B cell (primary cell): Measurements from ENCODE around the gene ARHGAP26. TPM values are rescaled to one million over a fixed set of nuclear protein-coding genes. Genes with fewer than 3 reads are reported as not detected.
"Not testable (repeated sequence)": the region's sequence is repeated elsewhere in the genome, so short reads cannot be mapped to it uniquely, and the experiment has no call there.

Source experiments
- ATAC-seq: fragments of 200-7000 bp; cut with Tn5 transposase; one replicate; pipeline ENCODE4 v1.10.0; 2021; ENCODE audit warnings: low read depth, mild to moderate bottlenecking, moderate number of reproducible peaks, moderate library complexity
- CTCF ChIA-PET: fragments of 350-600 bp; sonication (Branson Sonifier 250); formaldehyde crosslinking; loops from one replicate; lab custom pipeline; 2021; ENCODE audit warnings: antibody characterized with exemption, inconsistent platforms; lab: Charles Lee
- POLR2A ChIA-PET: fragments of 350-600 bp; sonication (Branson Sonifier 250); formaldehyde crosslinking; loops from one replicate; lab custom pipeline; 2021; ENCODE audit warnings: antibody characterized with exemption; lab: Charles Lee
- DNase-seq: peaks from one replicate; pipeline ENCODE4 v3.0.0; 2013
- H2AFZ ChIP-seq: 2 replicates; pipeline ENCODE4 v1.6.1; 2012; ENCODE audit warnings: mild to moderate bottlenecking, low read depth, low read length; ENCODE audit not compliant: insufficient read depth, poor library complexity, severe bottlenecking
- H3K27ac ChIP-seq, 2 donors: 1 replicate in 1 of 2; 2 replicates in 1 of 2; pipeline ENCODE4 v1.5.1; 2012 to 2013; ENCODE audit warnings: low read length in 2 of 2, mild to moderate bottlenecking in 2 of 2, moderate library complexity in 1 of 2
- H3K27me3 ChIP-seq, 4 experiments: fragments of 200-600 bp in 1 of 4; sonication (generic) in 1 of 4; replicated peaks in 1 of 4; 1 replicate in 2 of 4; 2 replicates in 2 of 4; pipeline versions ENCODE4 v1.6.1 to v1.7.0; 2013 to 2016; ENCODE audit warnings: low read length in 3 of 4, mild to moderate bottlenecking in 2 of 4, mixed read lengths in 1 of 4, moderate library complexity in 1 of 4; ENCODE audit not compliant: insufficient read depth in 4 of 4, control insufficient read depth in 3 of 4; ENCODE audit errors: control extremely low read depth in 1 of 4
- H3K36me3 ChIP-seq, 2 experiments: replicated peaks in 1 of 2; 1 replicate in 1 of 2; 2 replicates in 1 of 2; pipeline versions ENCODE4 v1.6.1 to v1.7.1; 2013; ENCODE audit warnings: low read length in 1 of 2; ENCODE audit not compliant: insufficient read depth in 2 of 2, control insufficient read depth in 1 of 2; ENCODE audit errors: control extremely low read depth in 1 of 2, extremely low read depth in 1 of 2
- H3K4me1 ChIP-seq, 2 donors: fragments of 200-600 bp in 1 of 2; sonication (generic) in 1 of 2; 1 replicate in 1 of 2; 2 replicates in 1 of 2; pipeline versions ENCODE4 v1.5.1 to v1.6.1; 2013 to 2017; ENCODE audit warnings: low read length in 2 of 2; ENCODE audit not compliant: control insufficient read depth in 2 of 2, insufficient read depth in 2 of 2
- H3K4me2 ChIP-seq: replicated peaks from 2 replicates; pipeline ENCODE3; 2012; ENCODE audit warnings: mild to moderate bottlenecking, low read depth, low read length; ENCODE audit not compliant: poor library complexity, severe bottlenecking
- H3K4me3 ChIP-seq, 5 experiments: fragments of 200-600 bp in 1 of 5; sonication (generic) in 1 of 5; 1 replicate in 3 of 5; 2 replicates in 2 of 5; pipeline versions ENCODE4 v1.5.1 to v1.7.0; 2011 to 2016; ENCODE audit warnings: low read length in 4 of 5, mild to moderate bottlenecking in 4 of 5, low read depth in 2 of 5, control low read depth in 1 of 5, moderate library complexity in 1 of 5; ENCODE audit not compliant: insufficient read depth in 1 of 5; ENCODE audit errors: control extremely low read depth in 1 of 5, extremely low read depth in 1 of 5
- H3K79me2 ChIP-seq: fragments of 200-600 bp; sonication (generic); one replicate; pipeline ENCODE4 v1.6.0; 2016; ENCODE audit warnings: low read length; ENCODE audit not compliant: control insufficient read depth, insufficient read depth
- H3K9ac ChIP-seq: fragments of 200-600 bp; sonication (generic); 2 replicates; pipeline ENCODE4 v1.6.1; 2017; ENCODE audit warnings: mild to moderate bottlenecking, low read length, moderate library complexity
- H3K9me3 ChIP-seq, 3 donors: one replicate each; pipeline versions ENCODE4 v1.6.1 to v1.7.1; 2013; ENCODE audit warnings: low read length in 2 of 3; ENCODE audit not compliant: control insufficient read depth in 2 of 3, insufficient read depth in 1 of 3; ENCODE audit errors: control extremely low read depth in 1 of 3
- H4K20me1 ChIP-seq: 2 replicates; pipeline ENCODE4 v1.6.0; 2012; ENCODE audit warnings: mild to moderate bottlenecking, low read length; ENCODE audit not compliant: insufficient read depth, control insufficient read depth, poor library complexity, severe bottlenecking
- H3K27ac Mint-ChIP-seq: one replicate; pipeline ENCODE4 v1.8.0; 2021; ENCODE audit warnings: mixed read lengths
- H3K27me3 Mint-ChIP-seq: one replicate; pipeline ENCODE4 v1.8.0; 2021; ENCODE audit warnings: mixed read lengths
- H3K4me1 Mint-ChIP-seq: one replicate; pipeline ENCODE4 v1.8.0; 2021; ENCODE audit warnings: mixed read lengths
- H3K4me3 Mint-ChIP-seq: one replicate; pipeline ENCODE4 v1.8.0; 2021; ENCODE audit warnings: mixed read lengths
- H3K9me3 Mint-ChIP-seq: one replicate; pipeline ENCODE4 v1.8.0; 2022; ENCODE audit warnings: mixed read lengths; ENCODE audit not compliant: insufficient read depth
- EZH2 ChIP-seq: IDR thresholded peaks from 2 replicates; pipeline ENCODE4 v1.6.1; 2012; ENCODE audit warnings: borderline replicate concordance, low read depth, mild to moderate bottlenecking, moderate library complexity, low read length; ENCODE audit not compliant: insufficient read depth, poor library complexity, severe bottlenecking
- WGBS: methylation state at CpG from one replicate; pipeline ENCODE4 v1.1.5; 2013; ENCODE audit warnings: missing lambda C conversion rate; ENCODE audit not compliant: insufficient coverage; 5-methylcytosine and 5-hydroxymethylcytosine counted together
- intact Hi-C: fragments of 100-400 bp; cut with micrococcal nuclease; formaldehyde crosslinking; loops from one replicate; pipeline ENCODE4 v1.10.0; 2022
- polyA plus RNA-seq: library from polyadenylated mRNA; depleted of rRNA; stranded (reverse); fragments of >200 nt; gene quantifications from 2 replicates; pipeline ENCODE4 v1.2.3, GENCODE V29; 2012
- total RNA-seq, 2 donors: library from RNA; stranded (reverse); fragments of 120-200 nt in 1 of 2; gene quantifications; 1 replicate in 1 of 2; 2 replicates in 1 of 2; pipeline versions ENCODE4 v1.2.3 to v1.2.4, GENCODE V29; 2013 to 2022
- TF ChIP-seq, protein P1 (sequence below): fragments of 200-600 bp; IDR thresholded peaks from one replicate; pipeline ENCODE4 v1.8.0; 2022; ENCODE audit warnings: antibody characterized with exemption, mild to moderate bottlenecking

ARHGAP26 gene
- total and polyA plus RNA-seq, 2 donors (not counting 1 experiment from before 2014, with no cell fraction given): 1.8 to 22.5 TPM

DNA sequence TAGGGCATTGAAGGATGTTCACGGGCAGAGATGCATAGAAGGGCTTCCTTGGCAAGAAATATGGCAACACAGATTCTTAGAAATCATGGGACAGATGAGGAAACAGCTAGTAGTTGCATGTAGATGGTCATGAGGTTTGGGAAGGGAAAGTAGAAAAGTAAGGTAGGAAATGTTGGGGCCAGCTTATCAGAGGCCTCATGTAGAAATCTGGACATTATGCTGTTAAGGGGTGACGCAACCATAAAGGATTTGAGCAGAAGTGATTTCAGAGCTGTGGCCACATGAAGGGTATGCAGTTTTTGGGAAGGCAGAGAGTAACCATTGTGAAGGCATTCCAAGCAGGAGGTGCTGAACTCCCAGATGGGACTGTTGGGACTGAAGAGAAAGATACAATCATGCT lies 224.0 kb downstream of the ARHGAP26 start:
- Histone ChIP-seq H3K4me3 (no peak overlapping the region), H4K20me1 (no peaks in the 10 kb centered on the region), H3K9ac (no peak overlapping the region), H3K9me3 (peaks cover 0 to 6% (median 0%) of the 10 kb centered on the region in 3 donors), H3K4me2 (no peak overlapping the region), H3K4me1 (peaks cover 18 to 21% of the 10 kb centered on the region in 2 donors), H2AFZ (no peak overlapping the region), H3K79me2 (no peaks in the 10 kb centered on the region), H3K27ac (no peak overlapping the region), H3K36me3 (no peaks in the 10 kb centered on the region), H3K27me3 (no peaks in the 10 kb centered on the region)
- Mint-ChIP-seq H3K27me3 (no peaks in the 10 kb centered on the region), H3K4me1 (peaks cover 25% of the 10 kb centered on the region), H3K9me3 (no peaks in the 10 kb centered on the region), H3K4me3 (no peak overlapping the region), H3K27ac (no peak overlapping the region)
- no peak for TF ChIP-seq EZH2
- TF ChIP-seq, protein P1, sequence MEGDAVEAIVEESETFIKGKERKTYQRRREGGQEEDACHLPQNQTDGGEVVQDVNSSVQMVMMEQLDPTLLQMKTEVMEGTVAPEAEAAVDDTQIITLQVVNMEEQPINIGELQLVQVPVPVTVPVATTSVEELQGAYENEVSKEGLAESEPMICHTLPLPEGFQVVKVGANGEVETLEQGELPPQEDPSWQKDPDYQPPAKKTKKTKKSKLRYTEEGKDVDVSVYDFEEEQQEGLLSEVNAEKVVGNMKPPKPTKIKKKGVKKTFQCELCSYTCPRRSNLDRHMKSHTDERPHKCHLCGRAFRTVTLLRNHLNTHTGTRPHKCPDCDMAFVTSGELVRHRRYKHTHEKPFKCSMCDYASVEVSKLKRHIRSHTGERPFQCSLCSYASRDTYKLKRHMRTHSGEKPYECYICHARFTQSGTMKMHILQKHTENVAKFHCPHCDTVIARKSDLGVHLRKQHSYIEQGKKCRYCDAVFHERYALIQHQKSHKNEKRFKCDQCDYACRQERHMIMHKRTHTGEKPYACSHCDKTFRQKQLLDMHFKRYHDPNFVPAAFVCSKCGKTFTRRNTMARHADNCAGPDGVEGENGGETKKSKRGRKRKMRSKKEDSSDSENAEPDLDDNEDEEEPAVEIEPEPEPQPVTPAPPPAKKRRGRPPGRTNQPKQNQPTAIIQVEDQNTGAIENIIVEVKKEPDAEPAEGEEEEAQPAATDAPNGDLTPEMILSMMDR: no peak
- ChIA-PET POLR2A (no interaction called here), CTCF (no interaction called here)
- 94% methylated on average over 2 of the region's 2 CpGs for WGBS
- no peak for ATAC-seq
- intact Hi-C loops: no loop called here
- no peak for DNase-seq

DNA sequence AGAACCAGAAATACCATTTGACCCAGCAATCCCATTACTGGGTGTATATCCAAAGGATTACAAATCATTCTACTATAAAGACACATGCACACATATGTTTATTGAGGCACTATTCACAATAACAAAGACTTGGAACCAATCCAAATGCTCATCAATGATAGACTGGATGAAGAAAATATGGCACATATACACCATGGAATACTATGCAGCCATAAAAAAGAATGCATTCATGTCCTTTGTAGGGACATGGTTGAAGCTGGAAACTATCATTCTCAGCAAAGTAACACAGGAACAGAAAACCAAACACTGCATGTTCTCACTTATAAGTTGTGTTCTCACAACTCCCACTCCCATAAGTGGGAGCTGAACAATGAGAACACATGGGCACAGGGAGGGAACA lies 225.4 kb downstream of the ARHGAP26 start:
- H3K27ac ChIP-seq, intact Hi-C loops, H3K4me3 Mint-ChIP-seq, H3K4me2 ChIP-seq, H3K27me3 ChIP-seq, ATAC-seq, POLR2A ChIA-PET, H3K36me3 ChIP-seq, H4K20me1 ChIP-seq, DNase-seq, H3K4me3 ChIP-seq, CTCF ChIA-PET, H3K9me3 Mint-ChIP-seq, H3K79me2 ChIP-seq, H3K27me3 Mint-ChIP-seq, H3K9me3 ChIP-seq, H2AFZ ChIP-seq, H3K9ac ChIP-seq, H3K27ac Mint-ChIP-seq: not testable (repeated sequence)
- H3K4me1 Mint-ChIP-seq: peaks cover 36% of the 10 kb centered on the region
- peaks cover 20 to 23% of the 10 kb centered on the region in 2 donors for H3K4me1 ChIP-seq
